GM12878 (cell line): Measurements from ENCODE around the gene DRAP1. TPM values are rescaled to one million over a fixed set of nuclear protein-coding genes. Genes with fewer than 3 reads are reported as not detected.

ENCODE experiments used
- BCL11A ChIP-seq: IDR thresholded peaks from 2 replicates; pipeline ENCODE4 v1.6.1; 2011; ENCODE audit warnings: low read depth, low read length
- CBFB ChIP-seq: IDR thresholded peaks from 2 replicates; pipeline ENCODE4 v1.6.1; 2016; ENCODE audit warnings: antibody characterized with exemption, low read depth
- CUX1 ChIP-seq: IDR thresholded peaks from 2 replicates; pipeline ENCODE4 v1.6.1; 2012; ENCODE audit warnings: improper control_type of control experiment, low read depth, low read length; ENCODE audit not compliant: insufficient replicate concordance
- KLF5 ChIP-seq: fragments of 450-650 bp; IDR thresholded peaks from 2 replicates; pipeline ENCODE4 v1.6.1; 2014; ENCODE audit warnings: mild to moderate bottlenecking; ENCODE audit not compliant: partially characterized antibody
- POU2F2 ChIP-seq: IDR thresholded peaks from 3 replicates; pipeline ENCODE4 v1.6.1; 2011; ENCODE audit warnings: low read depth, mild to moderate bottlenecking, low read length, borderline replicate concordance
- SMC3 ChIP-seq: IDR thresholded peaks from 2 replicates; pipeline ENCODE4 v1.6.1; 2011; ENCODE audit warnings: low read length, improper control_type of control experiment, borderline replicate concordance
- TBL1XR1 ChIP-seq: IDR thresholded peaks from 2 replicates; pipeline ENCODE4 v1.6.1; 2012; ENCODE audit warnings: low read depth, low read length, improper control_type of control experiment
- ZNF274 ChIP-seq: IDR thresholded peaks from one replicate; pipeline ENCODE4 v1.8.0; 2011; ENCODE audit not compliant: insufficient read length, insufficient read depth
- polyA plus RNA-seq, 11 experiments: library from polyadenylated mRNA; depleted of rRNA in 4 of 11; unstranded in 6 of 11; stranded (reverse) in 5 of 11; fragments of >200 nt; fragmentation: Nextera tagmentation in 4 of 11; fragmentation: Illumina TruSeq in 1 of 11; extraction: Ambion mirVana in 4 of 11; extraction: Trizol in 1 of 11; gene quantifications; 1 replicate in 1 of 11; 2 replicates in 10 of 11; pipeline versions ENCODE4 v1.2.1 to v1.2.3, GENCODE V29; 2011 to 2016; ENCODE audit warnings: inconsistent platforms in 2 of 11, missing spikeins in 2 of 11, low read depth in 1 of 11
- total RNA-seq, 4 experiments: library from RNA; depleted of rRNA in 3 of 4; stranded (reverse); fragments of >200 nt in 3 of 4; fragmentation: Illumina TruSeq in 1 of 4; extraction: Trizol in 1 of 4; gene quantifications; 2 replicates each; pipeline versions ENCODE4 v1.2.1 to v1.2.3, GENCODE V29; 2013 to 2021

Gene DRAP1
- total and polyA plus RNA-seq, 10 of the 15 experiments (the other 5 are each of a cell fraction or from before 2014, with no cell fraction given) = 9.4 to 163 (median 114) TPM

GRCh38 chr11:65927904-65928397 is 8.7 kb downstream of the DRAP1 start (continued):
- no peak for TF ChIP-seq CUX1
- no peak for TF ChIP-seq ZNF274
- TF ChIP-seq SMC3 = peak; percentile 21; the same call in 1 of the 2 replicates
- TF ChIP-seq POU2F2 = no peak
- no peak for TF ChIP-seq KLF5
- no peak for TF ChIP-seq BCL11A
- no peak for TF ChIP-seq TBL1XR1
- TF ChIP-seq CBFB = peak; percentile 58
